DMS53 (cell line): Measurements from ENCODE around the gene TDRD7.
A peak's percentile ranks its signal among the peaks of the same experiment; 100 is the strongest.
"Not testable (repeated sequence)": the region's sequence is repeated elsewhere in the genome, so short reads cannot be mapped to it uniquely, and the experiment has no call there.

Source experiments
- DNase-seq: peaks from one replicate; lab custom pipeline; 2025; lab: John Stamatoyannopoulos, UW

Gene TDRD7

GRCh38 chr9:97427885-97428284 is 16.0 kb downstream of the TDRD7 start:
- DNase-seq = no peak

- no peak for DNase-seq
These were observed 18.6 kb downstream of the TDRD7 start for GRCh38 chr9:97430316-97431043.

GRCh38 chr9:97431044-97431441 is 19.1 kb downstream of the TDRD7 start:
- DNase-seq = no peak

- no peak for DNase-seq
These were observed 19.8 kb downstream of the TDRD7 start for GRCh38 chr9:97431549-97432143.

- no peak for DNase-seq
These were observed 25.2 kb downstream of the TDRD7 start for GRCh38 chr9:97437051-97437600.

- no peak for DNase-seq
These were observed 26.4 kb downstream of the TDRD7 start for GRCh38 chr9:97438257-97438656.

- no peak for DNase-seq
These were observed 26.8 kb downstream of the TDRD7 start for GRCh38 chr9:97438666-97439065.

- peak; percentile 82 for DNase-seq
These were observed 28.3 kb downstream of the TDRD7 start for GRCh38 chr9:97440160-97440559.

- DNase-seq = no peak
These were observed 29.8 kb downstream of the TDRD7 start for GRCh38 chr9:97441729-97442128.

- DNase-seq = no peak
These were observed 33.3 kb downstream of the TDRD7 start for GRCh38 chr9:97445119-97445701.

GRCh38 chr9:97447001-97447400 is 35.1 kb downstream of the TDRD7 start:
- no peak for DNase-seq

- DNase-seq = not testable (repeated sequence)
These were observed 41.7 kb downstream of the TDRD7 start for GRCh38 chr9:97453573-97453972.

- not testable (repeated sequence) for DNase-seq
These were observed 44.9 kb downstream of the TDRD7 start for GRCh38 chr9:97456841-97457240.

- no peak for DNase-seq
These were observed 47.4 kb downstream of the TDRD7 start for GRCh38 chr9:97459326-97459725.

GRCh38 chr9:97462159-97462558 is 50.3 kb downstream of the TDRD7 start:
- DNase-seq = no peak

- DNase-seq = no peak
These were observed 51.0 kb downstream of the TDRD7 start for GRCh38 chr9:97462914-97463313.

GRCh38 chr9:97468658-97469448 is 57.0 kb downstream of the TDRD7 start:
- peak; percentile 68 for DNase-seq

GRCh38 chr9:97470076-97470475 is 58.2 kb downstream of the TDRD7 start:
- DNase-seq = no peak

- no peak for DNase-seq
These were observed 61.8 kb downstream of the TDRD7 start for GRCh38 chr9:97473717-97474116.

- no peak for DNase-seq
These were observed 62.6 kb downstream of the TDRD7 start for GRCh38 chr9:97474372-97474925.

- DNase-seq = no peak
These were observed 63.2 kb downstream of the TDRD7 start for GRCh38 chr9:97475059-97475458.
